Measurements from ENCODE around the gene CBFA2T2.

DNA sequence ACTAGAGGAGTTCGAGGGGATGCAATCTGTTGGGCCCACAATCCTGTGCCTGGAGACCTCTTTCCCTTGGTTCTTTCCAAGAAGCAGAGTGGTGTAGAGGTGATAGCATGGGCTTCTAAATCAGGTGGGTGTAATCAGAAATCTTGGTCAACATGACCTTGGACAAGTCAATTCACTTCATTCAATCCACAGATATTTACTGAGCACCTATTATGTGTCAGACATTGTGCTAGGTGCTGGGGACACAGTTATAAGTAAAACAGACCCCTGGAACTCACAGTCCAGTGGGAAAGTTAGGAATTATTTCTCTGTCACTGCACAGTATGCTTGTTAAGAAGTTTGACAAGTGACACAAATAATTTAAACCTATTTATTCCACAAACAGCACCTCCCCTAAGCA lies 199.6 kb downstream of the CBFA2T2 start:
- TF ChIP-seq SIN3A (IDR thresholded peaks at IDR 0.05; ENCODE audit: borderline replicate concordance, insufficient read depth, low read length) (no peak), POLR2AphosphoS5 (IDR thresholded peaks at IDR 0.05; ENCODE audit: low read depth, low read length) (no peak)

Data from PFSK-1 (cell line).